T-helper 1 cell treated with Interleukin-12 subunit alpha and Interleukin-12 subunit beta and Interleukin-4 antibody, amounts not matched to agents 30 μg/mL and 1 μg/mL, for 36 hours (primary cell): ENCODE results near the gene HEBP2.
"Not testable (repeated sequence)": the region's sequence is repeated elsewhere in the genome, so short reads cannot be mapped to it uniquely, and the experiment has no call there.

Experiments used
- H3K27ac Mint-ChIP-seq: one replicate; pipeline ENCODE4 v1.8.0; 2021; ENCODE audit warnings: mild to moderate bottlenecking, mixed read lengths
- H3K27me3 Mint-ChIP-seq: one replicate; pipeline ENCODE4 v1.8.0; 2021; ENCODE audit warnings: low read depth, mixed read lengths
- H3K36me3 Mint-ChIP-seq: one replicate; pipeline ENCODE4 v1.8.0; 2021; ENCODE audit warnings: low read depth, mixed read lengths
- H3K4me1 Mint-ChIP-seq: one replicate; pipeline ENCODE4 v1.8.0; 2021; ENCODE audit warnings: low read depth, mixed read lengths
- H3K4me3 Mint-ChIP-seq: one replicate; pipeline ENCODE4 v1.8.0; 2021; ENCODE audit warnings: mild to moderate bottlenecking, moderate library complexity, mixed read lengths
- H3K9me3 Mint-ChIP-seq: one replicate; pipeline ENCODE4 v1.8.0; 2021; ENCODE audit warnings: mixed read lengths

Gene HEBP2, protein sequence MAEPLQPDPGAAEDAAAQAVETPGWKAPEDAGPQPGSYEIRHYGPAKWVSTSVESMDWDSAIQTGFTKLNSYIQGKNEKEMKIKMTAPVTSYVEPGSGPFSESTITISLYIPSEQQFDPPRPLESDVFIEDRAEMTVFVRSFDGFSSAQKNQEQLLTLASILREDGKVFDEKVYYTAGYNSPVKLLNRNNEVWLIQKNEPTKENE

DNA sequence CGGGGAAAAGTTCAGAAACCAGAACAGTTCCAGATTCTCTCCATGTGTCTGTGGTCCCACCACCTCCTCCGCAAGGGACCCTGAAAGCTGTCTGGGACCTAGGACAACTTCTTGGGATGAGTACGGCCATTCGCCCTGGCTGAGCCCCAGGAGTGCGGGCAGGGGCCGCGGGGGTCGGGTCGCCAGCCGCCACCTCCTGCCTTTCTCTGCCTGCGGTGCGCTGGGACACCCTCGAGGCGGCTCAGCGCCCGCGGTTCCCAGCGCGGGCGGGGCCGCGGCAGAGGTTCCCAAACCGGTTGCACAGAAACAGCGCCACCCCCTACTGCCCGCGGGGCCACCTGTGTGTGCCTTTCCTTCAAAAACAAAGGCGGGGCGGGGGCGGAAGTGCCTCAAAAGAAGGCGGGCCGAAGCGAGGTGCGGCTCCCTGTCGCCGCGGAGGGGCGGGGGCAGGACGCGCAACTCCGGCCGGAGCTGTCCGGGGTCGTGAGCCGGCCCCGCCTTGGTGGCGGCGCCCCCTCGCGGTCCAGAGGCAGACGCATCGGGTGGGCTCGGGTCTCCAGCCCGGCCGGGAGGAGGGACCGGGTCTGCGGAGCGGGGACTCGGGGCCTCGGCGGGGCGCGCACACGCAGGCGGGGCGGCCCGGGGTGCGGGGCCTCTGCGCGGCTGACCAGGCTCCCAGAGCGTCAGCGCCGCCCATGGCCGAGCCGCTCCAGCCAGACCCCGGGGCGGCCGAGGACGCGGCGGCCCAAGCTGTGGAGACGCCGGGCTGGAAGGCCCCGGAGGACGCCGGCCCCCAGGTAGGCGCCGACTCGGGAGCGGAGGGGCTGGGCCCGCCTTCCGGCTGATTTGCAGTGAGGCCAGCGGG is at the start of gene HEBP2:
Gene HEBP2, plus strand, starts transcription at position 423 of the 865 bp plus-strand sequence. Its CDS starts 273 bp downstream, at position 696.
- Mint-ChIP-seq H3K4me3 (peak within 1 kb of the TSS; percentile 82), H3K4me1 (peaks cover 10% of the 10 kb centered on the region), H3K9me3 (no peaks in the 10 kb centered on the region), H3K36me3 (peaks cover 19% of the 10 kb centered on the region), H3K27me3 (peaks cover 20% of the 10 kb centered on the region), H3K27ac (peak within 1 kb of the TSS; percentile 76)

DNA sequence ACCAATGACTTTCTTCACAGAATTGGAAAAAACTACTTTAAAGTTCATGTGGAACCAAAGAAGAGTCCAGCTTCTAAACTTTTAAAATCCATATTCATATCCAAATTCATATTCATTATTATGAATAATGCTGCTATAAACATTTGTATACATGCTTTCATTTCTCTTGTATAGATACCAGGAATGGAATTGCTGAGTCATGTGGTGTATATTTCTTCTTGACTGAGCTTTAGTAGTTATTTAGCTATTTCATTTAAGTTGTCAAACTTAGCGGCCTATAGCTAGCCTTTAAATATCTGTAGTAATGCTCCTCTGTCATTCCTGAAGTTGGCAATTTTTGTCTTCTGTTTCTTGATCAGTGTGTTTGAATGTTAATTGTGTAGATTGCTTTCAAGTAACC is 46.1 kb upstream of the HEBP2 start:
- no peaks in the 10 kb centered on the region for H3K9me3 Mint-ChIP-seq

DNA sequence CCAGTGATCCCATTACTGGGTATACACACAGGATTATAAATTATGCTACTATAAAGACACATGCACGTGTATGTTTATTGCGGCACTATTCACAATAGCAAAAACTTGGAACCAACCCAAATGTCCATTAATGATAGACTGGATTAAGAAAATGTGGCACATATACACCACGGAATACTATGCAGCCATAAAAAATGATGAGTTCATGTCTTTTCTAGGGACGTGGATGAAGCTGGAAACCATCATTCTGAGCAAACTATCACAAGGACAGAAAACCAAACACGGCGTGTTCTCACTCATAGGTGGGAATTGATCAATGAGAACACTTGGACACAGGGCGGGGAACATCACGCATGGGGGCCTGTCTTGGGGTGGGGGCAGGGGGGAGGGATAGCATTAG is 35.3 kb upstream of the HEBP2 start:
- H3K36me3 Mint-ChIP-seq, H3K27ac Mint-ChIP-seq, H3K9me3 Mint-ChIP-seq, H3K4me1 Mint-ChIP-seq, H3K4me3 Mint-ChIP-seq: not testable (repeated sequence)
- peaks cover 30% of the 10 kb centered on the region for H3K27me3 Mint-ChIP-seq

More for the DNA sequence above, 46.1 kb upstream of the HEBP2 start:
- H3K27me3 Mint-ChIP-seq: peaks cover 8% of the 10 kb centered on the region
- no peak overlapping the region for H3K4me3 Mint-ChIP-seq
- H3K4me1 Mint-ChIP-seq: no peaks in the 10 kb centered on the region
- no peaks in the 10 kb centered on the region for H3K36me3 Mint-ChIP-seq
- no peak overlapping the region for H3K27ac Mint-ChIP-seq

DNA sequence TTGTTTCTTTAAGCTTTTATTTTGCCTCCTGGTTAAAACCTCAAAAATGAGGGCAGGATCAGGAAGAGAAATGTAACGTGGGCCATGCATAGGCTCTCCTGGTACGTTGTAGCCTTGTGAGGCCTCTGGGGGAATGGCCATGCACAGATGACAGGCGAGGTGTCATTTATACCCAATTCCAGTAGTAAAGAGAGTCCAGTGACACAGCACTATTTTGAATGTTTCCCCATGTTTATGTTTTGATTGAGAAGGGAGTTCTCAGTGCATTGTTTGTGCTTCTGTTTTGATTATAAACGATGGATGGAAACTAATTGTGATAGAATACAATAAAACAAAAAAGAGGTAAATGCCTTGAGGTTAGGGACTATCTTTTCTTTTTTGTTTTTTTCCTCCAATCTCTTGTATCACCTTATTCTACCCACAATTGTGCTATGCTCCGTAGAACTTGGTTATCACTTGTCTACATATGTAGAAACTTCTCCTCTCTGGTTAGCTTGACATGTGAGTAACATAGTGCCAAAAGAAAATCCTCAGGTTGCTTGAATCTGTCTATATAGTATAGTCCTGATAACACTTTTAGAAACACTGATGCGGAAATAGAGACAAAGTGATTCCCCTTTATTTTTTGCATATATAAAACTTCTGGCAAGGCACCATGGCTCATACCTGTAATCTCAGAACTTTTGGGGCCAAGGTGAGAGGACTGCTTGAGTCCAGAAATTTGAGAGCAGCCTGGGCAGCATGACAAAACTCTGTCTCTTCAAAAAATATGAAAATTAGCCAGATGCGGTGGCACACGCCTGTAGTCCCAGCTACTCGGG is 33.2 kb upstream of the HEBP2 start:
- Mint-ChIP-seq H3K27me3 (peaks cover 30% of the 10 kb centered on the region), H3K36me3 (no peaks in the 10 kb centered on the region), H3K27ac (no peak overlapping the region), H3K9me3 (no peaks in the 10 kb centered on the region), H3K4me1 (no peaks in the 10 kb centered on the region), H3K4me3 (no peak overlapping the region)

DNA sequence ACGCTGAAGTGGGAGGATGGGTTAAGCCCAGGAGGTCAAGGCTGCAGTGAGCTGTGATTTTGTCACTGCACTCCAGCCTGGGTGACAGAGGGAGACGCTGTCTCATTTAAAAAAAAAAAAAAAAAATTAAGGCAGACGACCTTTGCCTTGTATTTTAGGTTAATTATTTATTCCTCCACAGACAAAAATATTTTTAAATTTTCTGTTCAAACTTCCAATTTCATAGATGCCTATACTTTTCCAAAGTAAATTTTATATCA is 32.6 kb upstream of the HEBP2 start:
- Mint-ChIP-seq H3K36me3 (no peaks in the 10 kb centered on the region), H3K27ac (no peak overlapping the region), H3K4me3 (no peak overlapping the region), H3K9me3 (no peaks in the 10 kb centered on the region), H3K4me1 (no peaks in the 10 kb centered on the region), H3K27me3 (peaks cover 30% of the 10 kb centered on the region)

DNA sequence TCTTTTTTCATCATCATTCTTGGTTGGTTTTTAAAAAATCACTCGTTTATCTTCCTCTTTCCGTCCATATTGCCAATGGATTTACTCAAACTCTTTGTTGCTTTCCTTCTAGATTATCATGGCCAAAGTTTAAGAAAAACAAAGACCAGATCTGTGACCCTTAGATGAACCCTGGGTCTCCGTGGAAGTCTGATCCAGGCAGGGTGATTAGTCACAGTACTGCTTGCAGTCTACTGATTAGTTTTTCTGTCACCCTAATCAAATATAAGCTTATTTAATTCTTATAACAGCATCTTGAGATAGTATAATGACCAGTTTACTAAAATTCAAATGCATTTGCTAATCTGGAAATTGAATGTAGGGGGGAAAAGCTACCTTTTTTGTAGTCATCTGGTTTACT is 32.3 kb upstream of the HEBP2 start:
- Mint-ChIP-seq H3K4me3 (no peak overlapping the region), H3K27ac (no peak overlapping the region), H3K9me3 (no peaks in the 10 kb centered on the region), H3K36me3 (no peaks in the 10 kb centered on the region), H3K4me1 (no peaks in the 10 kb centered on the region), H3K27me3 (peaks cover 30% of the 10 kb centered on the region)

DNA sequence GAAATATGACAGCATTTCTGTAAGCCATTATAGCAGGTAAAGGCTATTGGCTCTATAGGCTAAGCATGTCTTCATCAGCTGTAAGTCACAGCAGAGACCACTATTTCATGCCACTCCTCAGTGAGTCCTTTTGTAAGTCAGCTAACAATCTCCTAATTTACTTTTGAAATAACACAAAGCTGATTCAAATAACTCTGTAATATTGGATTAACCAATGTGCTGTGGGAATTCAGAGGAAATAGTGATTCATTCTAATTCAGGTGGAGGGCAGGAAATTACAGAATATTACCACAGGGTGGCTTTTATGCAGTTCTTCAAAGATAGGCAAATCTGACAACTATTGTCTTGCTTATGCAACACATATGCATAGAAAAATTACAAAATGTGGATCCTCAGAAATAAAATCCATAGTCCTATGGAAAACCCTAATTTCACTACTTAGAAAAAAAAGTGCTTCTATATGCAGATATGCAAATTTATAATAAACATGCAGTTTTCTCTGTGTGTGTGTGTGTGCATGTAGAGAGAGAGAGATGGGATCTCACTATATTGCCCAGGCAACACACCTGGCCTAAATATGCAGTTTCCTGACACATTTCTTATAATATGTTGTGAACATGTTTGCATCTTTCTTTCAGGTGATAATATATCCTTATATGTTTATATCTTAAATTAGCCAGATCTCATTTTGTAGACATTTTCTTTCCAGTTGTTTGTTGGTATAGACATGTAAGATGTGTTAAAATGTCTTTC is 31.1 kb upstream of the HEBP2 start:
- no peaks in the 10 kb centered on the region for H3K36me3 Mint-ChIP-seq
- no peak overlapping the region for H3K27ac Mint-ChIP-seq
- no peaks in the 10 kb centered on the region for H3K4me1 Mint-ChIP-seq
- H3K4me3 Mint-ChIP-seq: no peak overlapping the region
- H3K27me3 Mint-ChIP-seq: peaks cover 18% of the 10 kb centered on the region
- H3K9me3 Mint-ChIP-seq: no peaks in the 10 kb centered on the region

DNA sequence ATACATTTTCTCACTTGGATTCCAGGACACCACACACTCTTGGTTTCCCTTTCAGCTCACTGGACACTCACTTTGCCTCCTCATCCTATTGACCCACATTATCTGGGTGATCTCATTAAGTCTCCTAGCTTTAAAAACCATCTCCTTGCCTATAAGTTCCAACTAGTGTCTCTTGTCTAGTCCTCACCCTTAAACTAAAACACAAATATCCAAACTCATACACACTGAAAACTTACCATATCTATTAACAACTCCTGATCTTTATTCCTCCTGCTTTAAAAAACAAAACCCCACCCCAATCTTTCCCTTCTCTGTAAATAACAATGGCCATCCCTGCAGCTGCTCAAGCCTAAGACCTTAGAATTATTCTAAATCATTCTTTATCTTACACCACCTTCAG is 29.8 kb upstream of the HEBP2 start:
- Mint-ChIP-seq H3K4me1 (no peaks in the 10 kb centered on the region), H3K36me3 (no peaks in the 10 kb centered on the region), H3K27ac (no peak overlapping the region), H3K9me3 (no peaks in the 10 kb centered on the region), H3K27me3 (peaks cover 19% of the 10 kb centered on the region), H3K4me3 (no peak overlapping the region)

DNA sequence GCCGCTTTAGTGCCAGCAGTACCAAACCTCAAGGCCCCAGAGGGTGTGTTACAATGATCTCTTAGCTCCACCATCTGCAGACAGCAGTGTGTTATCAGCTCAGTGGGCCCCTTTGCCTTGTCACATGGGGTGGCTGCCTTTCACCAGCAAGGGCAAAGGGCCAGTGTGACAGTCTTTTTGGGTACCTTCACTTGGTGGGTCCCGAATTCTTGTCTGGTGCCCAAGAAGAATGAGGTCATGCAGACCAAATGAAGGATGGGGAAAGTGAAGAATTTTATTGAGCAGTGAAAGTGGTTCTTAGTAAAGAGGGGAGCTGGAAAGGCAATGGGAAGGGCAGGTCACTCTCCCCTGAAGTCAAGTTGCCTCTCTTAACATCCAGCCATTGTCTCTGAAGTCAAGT is 29.2 kb upstream of the HEBP2 start:
- H3K4me3 Mint-ChIP-seq: no peak overlapping the region
- no peaks in the 10 kb centered on the region for H3K4me1 Mint-ChIP-seq
- no peaks in the 10 kb centered on the region for H3K9me3 Mint-ChIP-seq
- H3K36me3 Mint-ChIP-seq: no peaks in the 10 kb centered on the region
- no peak overlapping the region for H3K27ac Mint-ChIP-seq
- peaks cover 19% of the 10 kb centered on the region for H3K27me3 Mint-ChIP-seq

DNA sequence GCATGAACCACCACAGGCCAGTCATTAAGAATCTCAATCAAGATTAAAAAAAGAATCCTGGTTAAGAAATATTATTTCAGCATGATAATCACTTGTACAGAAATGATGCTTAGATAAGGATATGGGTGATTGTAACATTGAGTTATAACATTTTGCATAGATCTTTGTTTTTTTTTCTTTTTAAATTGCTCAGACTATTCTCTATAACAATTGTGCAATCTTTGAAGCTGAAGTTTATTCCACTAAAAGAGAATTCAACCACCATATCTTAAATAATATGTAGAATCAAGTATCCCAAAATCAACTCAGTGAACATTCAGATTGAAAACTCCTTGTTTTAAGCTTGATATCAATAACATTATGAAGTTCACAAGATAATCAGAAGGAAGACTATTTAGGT is 27.0 kb upstream of the HEBP2 start:
- Mint-ChIP-seq H3K27ac (no peak overlapping the region), H3K36me3 (no peaks in the 10 kb centered on the region), H3K9me3 (no peaks in the 10 kb centered on the region), H3K27me3 (peaks cover 8% of the 10 kb centered on the region), H3K4me1 (no peaks in the 10 kb centered on the region), H3K4me3 (no peak overlapping the region)

DNA sequence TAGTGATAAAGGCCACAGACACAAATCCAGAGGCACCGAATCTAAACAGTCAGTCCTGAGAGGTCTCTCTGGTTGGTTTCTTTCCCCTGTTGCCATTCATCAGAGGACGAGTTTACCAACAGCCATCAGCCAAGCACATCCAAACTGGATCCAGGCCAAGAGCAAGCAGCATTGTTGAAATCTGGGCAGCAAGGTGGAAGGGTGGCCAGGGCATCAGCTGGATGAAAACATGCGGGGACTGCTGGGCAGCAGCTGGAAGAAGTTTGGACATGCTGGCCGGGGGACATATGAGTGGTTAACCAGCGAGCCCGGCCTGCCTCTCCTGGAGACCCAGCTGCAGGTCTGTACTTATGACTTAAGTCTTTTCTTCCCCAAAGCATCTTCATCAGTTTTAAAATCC is 26.2 kb upstream of the HEBP2 start, which contains the start of gene SMIM28:
Gene SMIM28, plus strand, starts transcription at position 62 of the 400 bp plus-strand sequence. Its CDS starts 168 bp downstream, at position 230.
- Mint-ChIP-seq H3K27me3 (peaks cover 8% of the 10 kb centered on the region), H3K27ac (no peak within 1 kb of the TSS), H3K36me3 (no peaks in the 10 kb centered on the region), H3K4me3 (no peak within 1 kb of the TSS), H3K9me3 (no peaks in the 10 kb centered on the region), H3K4me1 (no peaks in the 10 kb centered on the region)

DNA sequence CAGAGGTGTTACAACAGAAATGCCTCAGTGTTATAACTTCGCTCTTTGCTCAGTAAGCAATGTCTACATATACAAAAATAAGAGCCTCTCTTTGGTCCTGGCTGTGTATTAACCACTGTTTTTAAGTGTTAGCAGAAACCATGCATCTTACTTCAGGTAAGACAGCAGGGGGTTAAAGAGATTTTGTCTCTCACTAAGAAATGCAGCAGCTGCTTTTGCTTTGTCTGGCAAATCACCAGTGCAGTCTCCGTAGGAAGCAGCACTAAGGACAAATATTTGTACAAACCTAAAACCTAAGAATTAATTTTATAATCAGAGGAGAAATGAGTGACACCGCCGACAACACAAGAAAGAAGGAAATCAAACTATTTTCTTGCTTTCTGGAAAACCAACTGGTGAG is 25.6 kb upstream of the HEBP2 start:
- Mint-ChIP-seq H3K27me3 (peaks cover 8% of the 10 kb centered on the region), H3K4me1 (no peaks in the 10 kb centered on the region), H3K36me3 (no peaks in the 10 kb centered on the region), H3K4me3 (no peak overlapping the region), H3K27ac (no peak overlapping the region), H3K9me3 (no peaks in the 10 kb centered on the region)

DNA sequence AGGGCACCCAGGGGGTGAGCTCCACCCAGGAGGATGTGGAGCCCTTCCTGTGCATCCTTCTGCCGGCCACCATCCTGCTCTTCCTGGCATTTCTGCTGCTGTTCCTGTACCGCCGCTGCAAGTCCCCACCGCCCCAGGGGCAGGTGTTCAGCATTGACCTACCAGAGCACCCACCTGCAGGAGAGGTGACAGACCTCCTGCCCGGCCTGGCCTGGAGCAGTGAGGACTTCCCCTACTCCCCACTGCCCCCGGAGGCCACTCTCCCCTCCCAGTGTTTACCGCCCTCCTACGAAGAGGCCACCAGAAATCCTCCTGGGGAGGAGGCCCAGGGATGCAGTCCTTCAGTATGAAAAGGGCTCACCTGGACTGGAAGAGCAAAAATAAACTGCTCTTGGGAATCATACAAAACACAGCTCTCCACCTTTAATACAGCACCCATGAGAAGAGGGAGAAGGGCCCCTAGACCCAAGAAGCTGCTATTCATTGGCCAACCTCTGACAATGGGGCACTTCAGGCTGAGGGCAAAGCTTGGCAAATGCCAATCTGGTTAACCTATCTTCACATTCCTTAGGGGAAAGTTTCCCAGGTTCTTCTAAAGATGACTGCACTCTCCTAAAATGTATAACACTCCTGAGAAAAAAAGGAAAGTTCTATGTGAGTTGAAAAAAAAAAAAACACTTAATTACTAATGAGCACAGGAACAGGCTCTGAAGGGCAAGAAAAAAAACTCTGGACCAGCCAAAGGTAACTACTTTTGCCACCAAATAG is 21.3 kb upstream of the HEBP2 start:
- Mint-ChIP-seq H3K9me3 (no peaks in the 10 kb centered on the region), H3K36me3 (no peaks in the 10 kb centered on the region), H3K4me3 (no peak overlapping the region), H3K27me3 (peaks cover 3% of the 10 kb centered on the region), H3K27ac (no peak overlapping the region), H3K4me1 (no peaks in the 10 kb centered on the region)

DNA sequence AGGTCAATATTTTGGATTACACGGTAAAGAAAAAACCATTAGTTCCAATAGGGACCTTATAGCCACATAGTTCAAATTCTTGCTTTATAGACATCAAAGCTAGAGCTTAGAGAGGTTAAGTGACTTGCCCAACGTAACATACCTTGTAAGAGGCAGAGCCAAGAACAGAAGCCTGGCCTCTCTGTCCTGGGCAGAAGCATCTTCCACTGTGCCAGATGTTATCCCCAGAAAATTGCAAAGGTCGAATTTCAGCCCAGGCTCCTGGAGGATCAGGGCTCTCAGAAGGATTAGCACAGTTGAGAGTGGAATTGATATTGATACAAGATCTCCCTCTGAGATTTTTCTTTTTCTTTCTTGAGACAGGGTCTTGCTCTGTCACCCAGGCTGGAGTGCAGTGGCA is 20.2 kb upstream of the HEBP2 start:
- Mint-ChIP-seq H3K4me3 (no peak overlapping the region), H3K9me3 (no peaks in the 10 kb centered on the region), H3K27me3 (peaks cover 4% of the 10 kb centered on the region), H3K36me3 (no peaks in the 10 kb centered on the region), H3K27ac (no peak overlapping the region), H3K4me1 (no peaks in the 10 kb centered on the region)
